HG03558 (cell line): ENCODE measurements around the gene GRIA4.
"Not testable (repeated sequence)": the region's sequence is repeated elsewhere in the genome, so short reads cannot be mapped to it uniquely, and the experiment has no call there.

ENCODE experiments used
- ATAC-seq: cut with Tn5 transposase; IDR thresholded peaks from one replicate; pipeline ENCODE4 v1.9.1; 2021; ENCODE audit warnings: moderate number of reproducible peaks; ENCODE audit not compliant: unreplicated experiment; ENCODE audit errors: extremely low read depth

GRIA4 gene

DNA sequence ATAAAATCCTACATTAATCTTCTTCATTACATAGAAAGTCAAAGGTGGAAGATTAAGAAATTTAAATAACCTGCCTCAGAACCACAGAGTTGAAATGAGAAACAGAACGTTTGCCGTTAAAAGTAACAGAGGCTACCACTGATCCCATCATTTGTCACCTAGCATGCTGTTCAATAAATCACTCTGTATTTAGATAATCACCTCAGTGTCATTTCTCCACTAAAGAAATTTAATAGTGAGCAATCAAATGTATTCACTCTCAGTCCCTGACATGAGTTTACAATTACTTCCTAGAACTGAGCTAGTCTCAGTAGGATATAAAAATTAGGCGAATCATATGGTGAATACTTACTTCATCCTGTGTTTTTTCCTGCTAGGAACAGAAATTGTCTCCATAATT, 242.5 kb downstream of the GRIA4 start:
- ATAC-seq, result no peak

DNA sequence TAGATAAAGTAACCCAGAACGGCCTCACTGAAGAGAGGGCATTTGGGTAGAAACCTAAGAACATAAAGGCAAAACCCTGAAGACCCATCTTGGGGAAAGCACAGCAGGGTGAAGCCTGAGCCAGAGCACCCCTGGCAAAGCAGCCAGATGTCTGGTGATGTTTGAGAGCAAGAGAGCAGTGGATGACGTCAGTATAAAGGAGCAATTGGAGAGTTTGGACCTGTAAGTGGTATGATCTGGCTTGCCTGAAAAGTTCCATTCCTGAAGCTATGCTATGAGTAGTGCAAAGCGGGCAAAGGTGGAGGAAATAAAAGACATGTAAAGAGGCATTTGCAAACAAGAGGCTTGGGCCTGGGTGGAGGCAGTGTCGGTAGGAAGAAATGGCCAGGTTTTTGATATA, 244.4 kb downstream of the GRIA4 start:
- no peak for ATAC-seq

DNA sequence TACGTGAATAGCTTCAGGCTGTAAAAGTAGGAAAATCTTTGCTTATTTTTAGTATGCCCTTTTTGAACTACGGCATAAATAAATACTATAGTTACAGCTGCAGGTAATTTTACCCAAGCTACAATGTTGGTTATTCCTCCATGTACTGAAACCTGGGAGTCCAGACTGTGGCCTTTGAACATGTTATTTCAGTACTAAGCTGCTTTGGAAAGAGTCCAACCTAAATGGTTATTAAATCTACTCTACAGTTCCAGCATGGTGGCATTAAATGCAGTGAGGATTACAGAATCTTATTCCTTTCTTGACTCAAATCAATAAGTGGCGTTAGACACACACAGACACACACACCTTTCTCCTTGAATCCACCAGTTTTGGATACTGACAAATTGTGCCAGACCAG, 247.1 kb downstream of the GRIA4 start:
- ATAC-seq, result no peak

DNA sequence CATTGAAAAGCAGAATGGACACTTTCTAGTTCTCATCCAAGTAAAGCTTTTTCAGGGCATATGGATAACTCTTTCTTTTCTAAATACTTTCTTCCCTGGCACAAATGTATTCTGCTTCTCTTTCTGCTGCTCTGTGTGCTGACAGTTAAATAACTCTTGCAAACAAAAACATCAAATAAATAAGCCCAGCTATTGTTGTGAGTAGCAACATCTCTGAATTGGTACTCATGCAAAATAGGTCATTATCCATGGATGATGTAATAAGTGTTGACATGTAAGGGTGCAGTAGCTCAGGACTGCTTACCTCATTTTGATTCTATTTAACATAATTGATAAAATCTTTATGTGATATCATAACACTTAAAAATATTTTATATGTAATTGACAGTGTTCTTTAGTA, 247.9 kb downstream of the GRIA4 start:
- no peak for ATAC-seq

DNA sequence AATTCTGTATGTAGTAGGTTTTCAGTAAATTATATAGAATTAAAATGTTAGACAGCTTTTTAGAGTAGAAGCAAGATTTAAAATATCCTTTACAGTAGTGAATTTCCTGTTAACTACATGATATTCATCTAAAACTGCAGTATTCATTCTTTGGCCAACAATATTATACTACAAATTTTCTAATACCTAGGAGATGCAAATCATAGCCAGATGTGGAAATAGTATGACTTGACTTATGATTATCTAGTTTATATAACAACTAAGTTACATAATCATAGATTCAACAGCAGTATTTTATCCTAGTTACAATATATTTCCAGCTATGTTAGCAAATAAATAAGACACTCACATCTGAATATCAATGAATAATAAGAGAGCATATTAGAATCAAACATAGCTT, 249.0 kb downstream of the GRIA4 start:
- ATAC-seq, result no peak

DNA sequence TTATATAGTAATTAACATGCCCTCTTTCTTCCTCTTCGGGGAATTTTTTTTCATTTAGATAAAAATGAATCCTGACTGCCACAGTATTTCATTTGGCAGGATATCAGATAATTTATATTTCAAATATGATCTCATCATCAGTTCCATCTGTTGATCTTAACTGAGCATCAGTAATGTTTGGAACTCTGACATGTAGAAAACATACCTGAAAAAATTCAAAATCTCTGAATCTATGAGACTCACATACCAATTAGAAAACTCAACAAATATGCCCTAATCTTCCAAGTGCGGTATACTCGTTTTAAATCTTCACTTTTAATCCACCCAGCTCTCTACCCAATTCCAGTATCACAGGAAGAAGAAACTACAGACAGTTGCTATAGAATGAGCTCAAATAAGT, 250.2 kb downstream of the GRIA4 start:
- ATAC-seq, result no peak

DNA sequence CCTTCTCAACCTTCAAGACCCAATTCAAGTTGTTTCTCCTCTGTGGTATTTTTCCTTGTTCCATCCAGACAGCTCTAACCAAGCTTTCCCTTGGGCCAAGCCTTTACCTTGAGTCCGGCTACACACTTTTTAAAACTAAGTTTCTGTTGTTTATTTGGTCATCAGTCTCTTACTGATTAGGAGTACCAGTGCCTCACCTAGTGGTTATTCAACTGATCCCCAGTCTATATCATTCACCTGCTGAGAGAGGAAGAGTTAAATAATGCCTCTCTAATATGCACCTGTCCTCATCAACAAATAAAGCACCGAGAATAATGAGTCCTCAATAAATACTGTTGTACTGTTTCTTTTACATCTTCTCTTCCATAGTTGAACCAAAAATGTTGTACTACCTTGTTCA, 251.4 kb downstream of the GRIA4 start:
- no peak for ATAC-seq

DNA sequence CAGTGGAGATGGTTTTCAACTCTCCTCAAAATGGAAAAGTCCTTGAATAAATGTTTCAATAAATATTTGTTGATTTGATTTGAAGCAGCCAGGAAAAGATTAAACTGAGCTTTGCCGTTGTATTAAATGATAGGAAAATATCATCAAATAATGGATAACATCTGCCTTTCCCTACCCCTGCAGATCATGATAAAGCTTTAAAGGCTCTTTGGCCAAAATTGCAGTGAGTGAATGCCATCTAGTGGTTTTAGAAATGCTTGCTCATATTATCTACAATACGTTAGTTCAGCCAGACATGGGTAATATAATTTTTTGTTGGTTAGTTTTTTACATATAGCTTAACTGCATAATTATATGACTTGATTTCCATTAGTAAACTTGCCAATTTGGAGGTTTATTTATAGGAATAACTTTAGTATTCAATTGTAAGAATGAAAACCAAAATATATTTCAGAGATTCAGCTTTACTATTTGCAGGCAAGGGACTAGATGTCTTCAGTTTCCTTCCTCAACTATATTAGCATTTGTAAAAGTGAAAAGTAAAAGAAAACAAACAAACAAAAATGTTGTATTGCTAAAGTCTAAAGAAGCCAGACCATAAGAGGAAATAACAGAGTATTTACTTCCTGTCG, 253.0 kb downstream of the GRIA4 start:
- peak; percentile 52 for ATAC-seq

DNA sequence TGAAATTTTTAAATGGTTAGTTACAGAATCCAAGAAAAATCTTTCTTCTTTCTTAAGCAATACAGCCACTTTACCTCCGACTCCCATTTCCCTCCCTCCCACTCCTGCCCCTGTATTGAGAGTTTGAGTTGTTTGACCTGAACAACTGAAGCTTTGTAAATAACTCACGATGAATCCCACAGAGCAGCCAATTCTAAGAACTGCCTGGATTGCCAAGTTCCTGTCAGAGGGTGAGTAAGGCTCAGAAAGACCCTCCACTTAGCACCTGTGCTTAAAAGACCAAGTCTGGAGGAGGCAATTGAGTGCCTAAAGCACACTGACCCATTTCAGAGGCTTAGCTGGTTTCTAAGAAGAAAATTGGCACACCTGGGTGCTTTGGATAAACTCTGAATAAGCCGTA, 253.7 kb downstream of the GRIA4 start:
- ATAC-seq, result no peak

DNA sequence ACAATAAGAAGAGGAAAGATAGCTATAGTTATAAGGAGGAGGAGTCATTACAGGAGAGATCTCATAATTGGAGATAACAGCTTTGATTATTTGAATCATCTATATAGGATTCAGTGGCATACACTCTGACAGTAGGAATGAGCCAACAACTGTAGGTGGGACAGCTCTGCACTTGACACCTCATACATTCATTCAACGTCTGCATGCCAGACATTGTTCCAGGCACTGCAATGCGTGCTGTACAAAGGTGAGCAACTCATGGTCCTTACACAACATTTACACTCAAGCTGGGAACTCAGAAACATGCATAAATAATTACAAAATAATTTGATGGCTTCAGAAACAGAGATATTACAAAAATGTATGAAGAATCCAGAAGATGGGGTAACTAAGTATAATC, 257.9 kb downstream of the GRIA4 start:
- ATAC-seq, result no peak

DNA sequence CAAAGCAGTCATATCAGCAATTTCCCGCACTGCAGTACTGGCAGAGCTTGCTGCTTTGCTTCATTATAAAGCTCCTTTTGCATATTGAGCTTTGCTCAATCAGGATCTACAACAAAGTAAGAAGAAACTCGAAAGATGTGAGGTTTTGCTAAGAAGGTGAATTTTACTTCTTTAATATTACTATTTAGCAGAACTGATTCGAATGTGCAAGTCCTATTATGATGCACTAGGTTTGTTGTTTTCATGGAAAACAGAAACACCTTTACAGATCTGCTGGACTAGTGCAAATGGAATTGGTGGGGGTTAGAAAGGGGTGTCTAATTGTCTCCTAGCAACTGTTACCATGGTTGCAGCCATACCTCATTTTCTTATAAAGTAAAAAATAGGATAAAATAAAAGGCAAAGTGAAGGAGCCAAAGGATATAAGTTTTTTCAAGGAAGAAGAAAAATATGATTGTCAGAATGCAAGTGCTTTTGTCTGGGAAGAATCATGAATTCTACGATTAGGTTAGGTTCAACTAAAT, 259.0 kb downstream of the GRIA4 start:
- no peak for ATAC-seq

DNA sequence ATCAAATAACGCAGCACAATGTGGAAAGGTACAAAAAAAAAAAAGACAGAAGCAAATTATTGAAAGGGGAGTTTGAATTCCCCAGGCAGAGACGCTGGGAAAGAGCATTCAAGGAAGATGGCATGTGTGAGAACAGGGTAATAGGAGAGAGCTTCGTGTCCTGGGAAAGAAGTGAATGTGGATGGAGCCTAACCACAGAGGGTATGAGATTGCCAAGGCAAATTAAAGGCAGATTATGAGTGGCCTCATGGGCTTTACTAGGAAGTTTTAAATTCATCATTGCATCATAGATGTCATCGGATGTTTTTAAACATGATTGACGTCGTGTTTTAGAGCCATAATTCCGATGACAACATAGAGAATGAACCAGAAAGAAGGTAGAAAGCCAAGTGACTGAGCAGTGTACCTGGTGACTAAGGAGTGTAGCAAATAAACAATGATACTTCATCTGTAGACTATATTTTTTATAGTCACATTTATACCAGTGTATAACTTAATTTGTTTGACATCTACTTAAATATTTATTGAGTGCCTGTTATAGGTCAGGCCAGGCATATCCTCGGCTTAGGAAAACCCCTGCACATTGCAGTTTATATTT, 260.7 kb downstream of the GRIA4 start:
- no peak for ATAC-seq

DNA sequence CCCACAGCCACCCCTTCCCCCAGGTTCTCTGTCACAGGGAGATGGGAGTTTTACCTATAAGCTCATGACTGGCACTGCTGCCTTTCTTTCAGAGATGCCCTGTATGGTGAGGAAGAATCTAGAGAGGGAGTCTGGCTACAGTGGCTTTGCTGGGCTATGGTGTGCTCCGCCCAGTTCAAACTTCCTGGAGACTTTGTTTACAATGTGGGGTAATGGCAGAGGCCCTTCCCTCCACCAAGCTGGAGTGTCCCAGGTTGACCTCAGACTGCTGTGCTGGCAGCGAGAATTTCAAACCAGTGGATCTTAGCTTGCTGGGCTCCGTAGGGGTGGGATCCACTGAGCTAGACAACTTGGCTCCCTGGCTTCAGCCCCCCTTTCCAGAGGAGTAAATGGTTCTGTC, 268.6 kb downstream of the GRIA4 start:
- ATAC-seq, result no peak

DNA sequence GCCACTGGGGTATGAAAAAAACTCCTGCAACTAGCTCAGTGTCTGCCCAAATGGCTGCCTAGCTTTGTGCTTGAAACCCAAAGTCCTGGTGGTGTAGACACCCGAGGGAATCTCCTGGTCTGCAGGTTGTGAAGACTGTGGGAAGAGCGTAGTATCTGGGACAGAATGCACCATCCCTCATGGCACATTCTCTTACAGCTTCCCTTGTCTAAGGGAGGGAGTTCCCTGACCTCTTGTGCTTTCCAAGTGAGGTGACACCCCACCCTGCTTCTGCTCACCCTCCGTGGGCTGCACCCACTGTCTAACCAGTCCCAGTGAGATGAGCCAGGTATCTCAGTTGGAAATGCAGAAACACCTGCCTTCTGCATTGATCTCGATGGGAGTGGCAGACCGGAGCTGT, 269.1 kb downstream of the GRIA4 start:
- not testable (repeated sequence) for ATAC-seq

DNA sequence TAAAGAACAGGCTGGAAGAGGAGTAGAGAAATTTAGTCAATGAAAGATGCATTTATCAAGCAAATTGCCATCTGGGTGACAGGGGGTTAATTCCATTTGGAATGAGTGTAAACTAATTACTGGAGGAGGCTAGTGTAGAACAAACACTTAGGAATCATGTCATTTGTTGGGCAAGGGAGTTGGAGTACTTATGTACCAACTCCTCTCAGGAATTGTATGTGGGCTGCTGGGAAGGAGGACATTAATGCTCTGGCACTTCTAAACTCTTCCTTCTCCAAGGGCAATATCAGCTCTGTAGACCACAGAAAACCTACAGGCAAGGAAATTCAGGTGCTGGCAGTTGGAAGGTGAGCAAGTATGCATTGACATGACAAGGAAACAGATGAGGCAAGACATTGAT, 271.2 kb downstream of the GRIA4 start:
- no peak for ATAC-seq

DNA sequence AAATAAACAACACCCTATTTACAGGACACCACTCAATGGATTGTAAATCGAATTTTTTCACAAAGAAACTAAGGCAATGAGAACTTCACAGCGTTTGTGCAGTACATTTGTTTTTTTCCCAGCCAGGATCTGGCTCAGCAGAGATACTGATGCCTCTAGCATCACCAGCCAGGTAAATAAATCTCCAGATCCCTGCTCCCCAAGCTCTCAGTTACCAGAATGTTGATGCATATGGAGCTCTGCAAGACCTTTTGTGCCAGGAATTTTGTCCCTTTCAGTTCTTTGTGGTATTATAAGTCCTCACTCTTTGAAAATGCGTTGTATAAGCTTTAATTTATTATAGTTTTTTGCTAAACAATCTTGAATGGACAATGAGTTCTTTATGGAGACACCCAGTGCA, 274.6 kb downstream of the GRIA4 start:
- ATAC-seq, result no peak

DNA sequence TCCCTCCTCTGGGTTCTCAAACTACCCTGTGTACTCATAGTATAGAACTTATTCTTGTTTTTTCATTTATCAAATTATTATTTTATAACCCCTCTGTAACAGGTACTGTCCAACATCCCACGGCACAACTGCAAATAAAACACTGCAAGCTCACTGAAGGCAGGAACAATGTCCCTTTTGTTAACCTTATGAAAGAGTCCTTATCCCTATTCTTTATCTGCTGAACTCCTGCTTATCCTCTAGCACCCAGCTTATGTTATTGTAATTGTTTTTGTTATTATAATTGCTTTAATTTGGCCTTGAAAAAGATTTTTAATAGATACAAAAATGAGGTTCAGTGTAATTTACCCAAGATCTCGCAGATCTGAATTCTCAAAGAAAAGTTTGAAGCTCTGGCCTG, 281.8 kb downstream of the GRIA4 start:
- no peak for ATAC-seq

DNA sequence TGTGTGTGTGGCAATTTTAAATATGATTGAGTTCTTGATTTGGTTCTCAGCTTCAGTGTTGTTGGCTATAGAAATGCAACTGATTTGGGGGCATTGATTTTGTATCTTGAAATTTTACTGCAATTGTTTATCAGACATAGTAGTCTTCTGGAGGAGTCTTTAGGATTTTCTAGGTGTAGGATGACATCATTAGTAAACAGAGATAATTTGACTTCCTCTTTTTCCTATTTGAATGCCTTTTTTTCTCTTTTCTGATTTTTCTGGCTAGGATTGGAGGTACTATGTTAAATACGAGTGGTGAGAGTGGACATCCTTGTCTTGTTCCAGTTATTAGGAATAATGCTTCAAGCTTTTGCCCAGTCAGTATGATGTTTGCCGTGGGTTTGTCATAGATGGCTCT, 287.3 kb downstream of the GRIA4 start:
- no peak for ATAC-seq

DNA sequence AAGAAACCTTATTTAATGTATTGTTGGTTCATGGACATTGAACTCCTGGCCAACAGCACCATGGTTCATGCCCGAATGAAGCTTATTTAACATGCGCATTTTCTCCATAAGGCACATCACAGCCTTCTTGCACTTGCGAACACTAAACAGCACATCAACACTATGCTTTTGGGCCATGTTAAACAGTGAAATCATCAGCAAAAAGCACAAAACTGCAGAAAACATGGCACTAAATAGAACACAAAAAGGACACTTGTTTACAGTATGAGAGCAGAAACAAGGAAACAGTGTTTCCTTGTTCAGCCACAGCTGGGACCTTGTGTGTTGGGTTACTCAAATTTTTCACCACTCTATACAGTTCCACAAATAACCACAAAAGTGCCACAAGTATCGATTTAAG, 289.9 kb downstream of the GRIA4 start:
- ATAC-seq, result no peak

DNA sequence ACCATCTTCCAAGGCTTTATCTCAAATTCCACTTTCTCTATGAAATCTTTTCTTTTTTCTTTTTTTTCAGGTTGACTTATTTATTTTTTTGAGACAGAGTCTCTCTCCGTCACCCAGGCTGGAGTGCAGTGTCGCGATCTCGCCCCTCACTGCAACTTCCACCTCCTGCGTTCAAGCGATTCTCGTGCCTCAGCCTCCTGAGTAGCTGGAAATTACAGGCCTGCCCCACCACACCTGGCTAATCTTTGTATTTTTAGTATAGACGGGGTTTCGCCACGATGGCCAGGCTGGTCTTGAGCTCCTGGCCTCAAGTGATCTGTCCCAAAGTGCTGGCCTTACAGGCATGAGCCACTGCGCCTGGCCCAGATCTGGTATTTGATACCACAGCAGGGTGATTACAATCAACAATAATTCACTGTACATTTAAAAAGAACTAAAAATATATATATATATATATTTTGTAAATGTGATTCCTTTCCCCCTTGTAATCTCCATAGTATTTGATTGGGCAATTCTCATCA, 290.7 kb downstream of the GRIA4 start:
- ATAC-seq, result no peak

DNA sequence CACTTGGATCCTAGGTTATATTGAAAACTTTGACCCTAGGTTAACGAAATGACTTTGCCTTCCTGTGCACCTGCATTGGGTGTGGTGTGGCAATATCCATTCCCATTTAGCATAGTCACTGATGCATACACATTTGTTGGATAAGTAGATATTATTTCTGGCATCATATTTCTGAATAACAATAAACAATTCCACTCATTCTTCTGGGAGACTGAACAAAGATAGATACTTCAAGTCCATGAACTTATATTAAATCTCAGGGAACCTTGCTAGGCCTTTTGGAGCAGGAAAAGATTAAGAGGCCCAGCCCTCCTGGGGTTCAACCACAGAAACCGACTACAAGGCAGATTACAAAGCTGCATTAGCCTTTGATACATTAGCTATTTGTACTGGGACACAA, 293.2 kb downstream of the GRIA4 start:
- no peak for ATAC-seq

DNA sequence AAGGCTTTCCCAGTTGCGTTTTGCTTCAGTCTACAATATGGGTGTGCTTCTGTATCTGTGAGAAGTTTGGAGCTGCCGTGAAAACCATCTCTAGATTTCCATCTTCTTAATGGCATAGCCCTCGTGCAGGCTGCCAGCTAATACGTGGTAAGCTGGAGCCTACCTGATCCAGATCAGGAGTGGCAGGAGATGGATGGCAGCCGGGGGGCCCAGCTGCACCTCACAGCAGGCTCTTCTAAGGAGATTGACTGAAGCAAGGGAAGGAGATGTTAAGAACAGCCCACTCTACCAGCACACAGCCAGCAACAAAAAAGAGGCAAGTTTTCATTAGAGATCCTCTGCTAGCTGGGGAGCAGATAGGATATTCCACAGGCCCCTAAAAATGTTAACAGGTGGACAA, 296.6 kb downstream of the GRIA4 start:
- no peak for ATAC-seq
